ENCODE measurements around the gene TMEM108. TPM values are rescaled to one million over a fixed set of nuclear protein-coding genes. Genes with fewer than 3 reads are reported as not detected.

The TMEM108 gene
- polyA plus RNA-seq, 10 donors, result 12.1 to 28.9 (median 16.7) TPM

DNA sequence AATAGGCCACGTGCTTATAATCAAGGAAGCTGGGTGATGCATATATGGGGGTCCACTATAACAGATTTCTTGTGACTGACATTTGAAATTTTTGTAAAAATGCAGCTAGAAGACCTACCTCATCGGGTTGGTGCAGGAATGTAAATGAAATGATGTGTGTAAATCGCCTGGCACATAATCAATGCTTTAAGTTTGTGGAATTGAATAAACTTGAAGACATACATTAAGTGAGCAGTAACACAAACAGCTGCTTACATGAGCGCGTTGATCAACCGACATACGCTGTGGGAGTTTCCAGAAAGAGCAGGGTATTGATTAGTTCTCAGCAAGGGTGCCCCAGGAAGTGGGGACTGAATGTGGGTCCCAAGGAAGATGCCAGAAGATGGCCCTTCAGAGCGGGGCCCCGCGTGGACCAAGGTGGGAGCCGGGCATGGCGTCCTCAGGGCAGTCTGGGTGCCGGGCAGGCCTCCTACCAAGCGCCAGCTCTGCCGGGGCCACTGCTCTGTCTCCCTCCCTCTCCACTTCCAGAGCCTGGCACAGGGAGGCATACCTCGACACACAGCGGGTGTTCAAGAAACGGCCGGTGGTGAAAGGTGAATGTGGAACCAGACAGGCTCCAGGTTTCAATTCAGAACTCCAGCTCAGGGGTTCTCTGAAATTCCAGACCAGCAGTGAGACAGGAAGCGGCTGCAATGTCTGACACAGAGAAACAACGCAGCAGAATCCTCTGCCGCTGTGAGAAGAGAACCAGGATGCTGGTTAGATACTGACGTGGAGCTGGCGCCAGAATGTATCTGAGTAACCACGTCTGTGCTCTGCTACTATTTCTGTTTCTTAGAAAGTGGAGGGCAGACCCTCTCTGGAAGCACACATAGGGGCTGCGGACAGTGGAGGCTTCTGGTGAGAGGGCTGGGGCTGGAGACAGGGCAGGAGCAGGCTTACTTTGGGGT is 374.3 kb downstream of the TMEM108 start:
- peak in 2 of 3 donors; percentile 32 to 44 for DNase-seq

DNA sequence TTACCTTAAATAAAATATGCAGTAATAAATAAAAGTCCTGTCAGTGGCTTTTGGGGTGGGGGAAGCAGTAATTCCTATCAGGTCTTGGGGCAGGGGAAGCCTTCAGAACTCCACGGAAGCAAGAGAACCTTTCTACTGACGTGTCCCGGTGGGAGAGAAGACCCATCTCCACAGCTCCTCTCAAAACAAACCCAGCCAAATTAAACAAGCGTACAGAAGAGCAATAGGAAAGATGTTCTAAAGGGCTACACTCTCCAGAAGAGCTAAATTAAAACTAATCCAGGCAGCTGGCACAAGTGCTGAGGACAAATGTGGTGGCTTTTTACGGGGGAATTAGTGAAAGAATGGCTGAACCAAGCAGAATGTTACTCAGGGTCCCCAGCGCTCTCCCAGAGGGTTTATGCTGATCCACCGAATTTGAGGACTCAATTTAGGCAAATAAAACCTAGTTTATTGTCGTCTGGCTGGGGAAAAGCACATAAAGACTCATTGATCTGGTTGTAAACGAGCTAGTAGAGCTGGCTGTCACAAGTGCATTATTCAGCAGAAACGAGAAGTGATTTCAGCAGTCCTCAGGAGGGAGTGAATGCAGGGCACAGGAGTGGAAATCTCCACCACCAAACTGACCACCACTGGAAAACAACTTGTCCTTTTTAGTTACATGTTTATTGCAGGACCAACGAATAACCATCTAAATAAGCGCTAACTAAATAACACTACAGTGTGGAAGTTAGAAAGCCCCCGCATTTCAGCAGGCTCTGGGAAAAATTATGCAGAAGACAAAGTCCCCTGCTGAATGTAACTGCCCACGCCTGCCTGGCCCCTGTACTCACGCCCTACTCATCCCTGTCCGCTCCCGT is 375.2 kb downstream of the TMEM108 start:
- peak in 1 of 3 donors; percentile 45 for DNase-seq

DNA sequence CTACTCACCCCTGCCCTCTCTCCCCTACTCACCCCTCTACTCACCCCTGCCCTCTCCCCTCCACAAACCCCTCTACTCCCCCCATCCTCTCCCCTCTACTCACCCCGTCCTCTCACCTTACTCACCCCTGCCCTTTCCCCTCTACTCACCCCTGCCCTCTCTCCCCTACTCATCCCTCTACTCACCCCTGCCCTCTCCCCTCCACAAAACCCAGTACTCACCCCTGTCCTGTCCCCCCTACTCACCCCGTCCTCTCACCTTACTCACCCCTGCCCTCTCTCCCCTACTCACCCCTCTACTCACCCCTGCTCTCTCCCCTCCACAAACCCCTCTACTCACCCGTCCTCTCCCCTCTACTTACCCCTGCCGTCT is 375.8 kb downstream of the TMEM108 start:
- DNase-seq, result no peak

DNA sequence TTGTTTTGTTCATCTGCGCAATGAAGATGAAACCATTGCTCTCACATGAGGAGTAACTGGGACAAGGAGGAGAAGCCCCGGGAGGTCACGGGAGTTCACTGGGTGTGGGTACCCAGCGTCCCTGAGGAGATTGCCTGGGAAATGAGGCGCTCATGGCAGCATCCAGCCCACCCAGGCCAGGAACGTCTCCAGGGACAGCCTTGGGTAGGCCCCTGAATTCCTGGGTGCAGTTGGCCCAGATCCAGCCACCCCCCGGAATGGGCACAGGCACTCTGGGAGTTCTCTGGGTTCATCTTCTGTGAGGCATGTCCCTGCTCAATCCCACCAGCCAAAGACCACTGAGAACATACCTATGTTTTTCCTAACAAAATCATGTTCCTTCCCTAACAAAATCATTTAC is 380.2 kb downstream of the TMEM108 start:
- no peak for DNase-seq

DNA sequence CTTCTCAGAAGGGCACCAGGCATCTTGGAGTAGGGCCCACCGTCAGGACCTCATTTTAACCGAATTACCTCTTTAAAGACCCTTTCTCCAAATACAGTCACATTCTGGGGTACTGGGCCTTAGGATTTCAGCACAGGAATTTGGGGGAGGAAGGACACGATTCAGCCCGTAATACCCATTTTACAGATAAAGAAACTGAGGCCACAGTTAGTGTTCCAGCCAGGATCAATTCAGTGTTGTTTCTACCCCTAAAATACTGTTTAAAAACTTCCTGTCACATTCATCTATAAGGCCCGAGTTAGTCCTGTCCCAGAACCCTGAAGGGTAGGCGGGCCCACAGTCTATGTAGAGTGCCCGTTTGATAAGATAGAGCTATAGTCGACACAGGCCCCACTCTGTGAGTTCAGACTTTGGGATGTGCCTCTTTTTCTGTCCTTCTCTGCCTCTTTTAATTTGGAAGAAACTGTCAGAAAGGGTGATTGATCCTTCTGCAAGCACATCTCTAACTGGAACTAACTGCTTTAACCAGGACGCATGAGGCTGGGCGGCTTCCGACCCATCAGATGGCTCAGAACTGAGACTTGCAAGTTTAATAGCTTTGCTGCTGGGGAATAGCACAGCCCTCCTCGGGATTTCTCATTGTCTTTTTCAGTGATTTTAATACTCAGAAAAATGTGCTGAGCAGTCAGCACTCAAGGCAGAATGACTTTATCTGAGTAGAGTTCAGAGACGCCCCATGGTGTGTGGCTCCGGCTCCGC is 381.1 kb downstream of the TMEM108 start:
- DNase-seq, result no peak

DNA sequence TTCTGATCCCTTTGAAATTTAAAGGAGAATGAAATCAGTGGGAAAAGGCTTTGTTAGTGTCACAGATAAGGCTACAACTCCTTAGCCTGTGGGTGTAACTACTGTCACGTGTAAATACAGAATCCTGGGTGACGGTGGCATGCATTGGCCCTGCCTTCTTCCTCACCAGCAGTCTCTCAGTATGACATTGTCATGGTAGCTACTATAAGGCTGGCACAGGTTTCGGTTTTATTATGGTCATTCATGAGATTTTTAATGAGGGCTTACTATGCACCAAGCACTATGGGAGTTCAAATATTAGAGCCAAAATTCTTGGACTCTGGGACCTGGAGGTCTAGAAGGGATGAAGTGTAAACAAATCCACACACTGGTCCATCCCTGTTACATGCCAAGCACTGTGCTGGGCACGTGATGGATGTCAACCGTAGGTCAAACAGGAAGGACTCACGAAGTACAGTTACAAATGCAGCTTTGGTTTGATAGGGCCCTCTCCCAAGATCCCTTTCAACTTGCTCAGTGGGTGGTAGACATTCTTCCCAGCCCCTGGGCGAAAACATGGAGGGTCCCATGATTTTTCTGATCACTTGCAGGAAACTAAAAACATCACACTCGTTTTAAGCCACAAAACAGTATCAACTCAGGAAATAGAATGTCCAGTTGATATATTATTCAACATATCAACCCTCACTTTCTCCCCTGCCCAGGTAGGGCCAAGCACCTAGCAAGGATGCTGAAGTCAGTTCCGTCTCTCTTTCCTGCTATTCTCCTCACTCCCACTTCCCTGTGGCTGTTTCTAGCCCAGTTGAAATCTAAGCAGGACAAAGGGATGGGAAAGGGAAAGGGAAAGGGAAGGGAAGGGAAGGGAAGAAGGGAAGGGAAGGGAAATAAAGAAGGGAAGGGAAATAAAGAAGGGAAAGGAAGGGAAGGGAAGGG is 387.0 kb downstream of the TMEM108 start:
- DNase-seq, result no peak

DNA sequence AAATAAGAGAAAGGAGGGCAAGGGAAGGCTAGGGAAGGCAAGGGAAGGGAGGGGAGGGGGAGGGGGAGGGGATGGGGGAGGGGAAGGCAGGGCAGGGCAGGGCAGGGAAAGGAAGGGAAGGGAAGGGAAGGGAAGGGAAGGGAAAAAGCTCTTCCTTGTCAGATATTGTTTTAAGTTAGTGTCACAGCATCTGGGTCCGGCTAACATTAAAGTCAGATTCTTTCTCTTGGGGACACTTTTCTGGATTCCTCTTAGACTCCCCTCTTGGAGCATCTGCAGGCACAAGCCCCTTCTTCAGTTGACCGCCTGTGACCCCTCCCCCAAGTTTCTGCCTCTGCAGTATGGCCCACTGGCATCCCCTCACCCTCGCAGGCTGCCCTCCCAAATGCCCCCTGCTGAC is 387.7 kb downstream of the TMEM108 start:
- DNase-seq, result no peak

DNA sequence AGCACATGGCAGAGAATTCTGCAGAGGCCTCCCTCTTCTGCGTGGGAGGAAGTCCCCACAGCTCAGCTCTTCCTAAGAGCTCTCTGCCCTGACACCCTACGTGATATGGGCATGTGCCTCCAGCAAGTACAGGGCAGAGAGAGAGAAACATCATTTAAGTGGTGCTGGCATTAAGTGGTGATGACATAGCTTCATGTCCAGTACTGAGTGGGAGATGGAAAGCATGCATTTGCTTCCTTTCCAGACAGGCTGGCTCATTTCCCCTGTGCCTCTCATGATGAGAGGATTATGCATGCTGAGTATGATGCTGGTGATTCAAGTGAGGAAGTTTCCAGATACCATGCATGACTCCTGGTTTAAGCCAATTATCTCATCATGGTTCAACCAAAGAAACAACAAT is 388.5 kb downstream of the TMEM108 start:
- DNase-seq, result no peak

DNA sequence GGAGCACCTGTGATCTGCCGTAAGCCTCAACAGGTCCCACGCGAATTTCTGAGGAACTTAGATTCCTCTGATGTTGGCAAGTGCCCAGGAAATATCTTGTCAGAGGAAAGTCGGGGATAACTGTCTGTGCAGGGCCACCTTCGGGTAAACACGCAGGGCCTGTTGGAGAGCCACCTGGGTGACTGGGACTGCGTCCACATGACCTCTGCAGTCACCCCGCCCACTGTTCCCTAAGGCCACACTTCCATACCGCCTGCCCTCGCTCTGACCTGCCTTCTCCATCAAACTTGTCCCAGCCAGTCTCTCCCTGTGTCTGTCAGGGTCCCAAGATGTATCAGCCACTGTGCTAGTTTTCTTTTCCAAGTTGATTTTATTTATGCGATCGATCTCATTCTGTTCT is 390.4 kb downstream of the TMEM108 start:
- no peak for DNase-seq

DNA sequence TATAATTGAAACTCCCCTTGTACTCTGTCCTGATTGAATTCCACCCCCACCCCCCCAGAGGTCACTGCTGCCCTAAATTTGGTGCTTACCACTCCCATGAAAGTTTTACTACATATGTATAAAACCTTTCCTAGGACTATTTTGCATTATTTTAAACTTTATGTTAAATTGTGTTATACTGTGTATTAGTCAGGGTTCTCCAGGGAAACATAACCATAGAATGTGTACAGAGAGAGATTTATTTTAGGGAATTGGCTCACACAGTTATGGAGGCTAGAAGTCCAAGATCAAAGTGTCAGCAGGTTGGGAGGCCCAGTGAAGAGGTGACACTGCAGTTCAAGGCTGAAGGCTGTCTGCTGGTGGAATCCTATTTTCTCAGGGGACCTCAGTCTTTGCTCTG is 390.9 kb downstream of the TMEM108 start:
- DNase-seq, result no peak

DNA sequence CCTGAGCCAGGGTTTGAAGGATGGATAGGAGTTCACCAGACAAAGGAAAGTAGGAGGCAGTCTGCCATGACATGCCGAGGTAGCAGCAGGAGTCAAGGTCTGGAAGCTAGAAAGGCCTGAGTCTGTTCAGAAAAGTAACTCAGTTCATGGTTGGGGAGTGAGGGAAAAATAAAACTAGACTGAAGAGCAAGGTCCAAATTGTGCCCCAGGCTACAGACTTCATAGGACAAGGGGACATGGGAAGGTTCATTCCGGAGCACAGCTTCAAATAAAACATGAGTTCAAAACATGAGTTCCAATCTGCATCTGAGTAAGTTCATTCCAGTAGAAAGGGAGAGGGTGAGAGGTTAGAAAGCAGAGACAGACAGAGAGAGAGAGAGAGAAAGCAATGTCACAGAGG is 401.4 kb downstream of the TMEM108 start:
- no peak for DNase-seq

DNA sequence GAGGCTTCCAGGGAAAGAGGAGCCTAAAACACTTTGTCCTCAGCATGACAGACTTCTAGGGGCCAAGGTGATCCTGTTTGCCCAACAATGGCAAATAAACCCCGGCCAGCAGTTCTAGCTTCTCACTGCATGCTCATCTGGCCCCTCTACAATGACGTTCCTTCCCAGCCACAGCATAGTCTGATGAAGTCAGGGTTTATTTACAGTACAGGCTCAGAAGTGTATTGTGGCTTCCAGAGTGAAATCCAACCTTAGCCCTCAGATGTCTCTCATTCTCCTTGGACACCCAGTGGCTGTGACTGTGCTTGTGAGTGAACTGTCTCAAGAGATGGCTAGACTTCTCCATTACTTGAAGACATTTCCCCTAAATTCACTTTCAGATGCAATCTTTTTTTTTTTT is 402.5 kb downstream of the TMEM108 start:
- DNase-seq, result peak in 1 of 3 donors; percentile 33

DNA sequence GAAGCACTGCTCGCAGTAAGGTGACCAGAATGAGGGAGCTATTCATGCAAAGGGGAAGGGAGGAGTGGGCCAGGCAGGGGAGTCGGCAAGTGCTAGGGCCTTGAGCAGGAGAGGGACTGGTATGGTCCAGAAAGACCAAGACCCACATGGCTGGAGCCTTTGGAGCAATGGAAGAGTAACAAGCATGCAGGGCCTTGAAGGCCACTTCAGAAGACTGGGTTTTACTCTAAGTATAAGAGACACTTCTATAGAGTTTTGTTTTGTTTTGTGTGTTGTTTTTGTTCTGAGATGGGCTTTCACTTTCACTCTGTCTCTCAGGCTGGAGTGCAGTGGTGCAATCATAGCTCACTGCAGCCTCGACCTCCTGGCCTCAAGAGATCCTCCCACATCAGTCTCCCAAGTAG is 403.7 kb downstream of the TMEM108 start:
- no peak for DNase-seq

DNA sequence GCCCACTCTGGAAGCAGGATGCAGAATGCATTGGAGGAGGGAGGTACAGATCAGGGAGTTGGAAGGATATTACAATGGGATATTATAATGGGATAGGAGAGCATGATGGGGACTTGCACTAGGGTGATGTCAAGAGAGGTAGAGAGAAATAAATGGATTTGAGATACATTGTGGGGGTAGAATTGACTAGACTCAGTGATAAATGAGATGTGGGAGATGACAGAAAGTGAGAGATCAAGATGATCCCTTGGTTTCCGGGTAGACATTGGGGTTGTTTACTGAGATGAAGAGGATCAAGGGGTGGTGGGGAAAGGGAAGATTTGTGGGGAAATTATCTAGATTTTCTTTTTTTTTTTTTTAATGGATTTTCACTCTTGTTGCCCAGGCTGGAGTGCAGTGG is 404.3 kb downstream of the TMEM108 start:
- DNase-seq, result no peak

DNA sequence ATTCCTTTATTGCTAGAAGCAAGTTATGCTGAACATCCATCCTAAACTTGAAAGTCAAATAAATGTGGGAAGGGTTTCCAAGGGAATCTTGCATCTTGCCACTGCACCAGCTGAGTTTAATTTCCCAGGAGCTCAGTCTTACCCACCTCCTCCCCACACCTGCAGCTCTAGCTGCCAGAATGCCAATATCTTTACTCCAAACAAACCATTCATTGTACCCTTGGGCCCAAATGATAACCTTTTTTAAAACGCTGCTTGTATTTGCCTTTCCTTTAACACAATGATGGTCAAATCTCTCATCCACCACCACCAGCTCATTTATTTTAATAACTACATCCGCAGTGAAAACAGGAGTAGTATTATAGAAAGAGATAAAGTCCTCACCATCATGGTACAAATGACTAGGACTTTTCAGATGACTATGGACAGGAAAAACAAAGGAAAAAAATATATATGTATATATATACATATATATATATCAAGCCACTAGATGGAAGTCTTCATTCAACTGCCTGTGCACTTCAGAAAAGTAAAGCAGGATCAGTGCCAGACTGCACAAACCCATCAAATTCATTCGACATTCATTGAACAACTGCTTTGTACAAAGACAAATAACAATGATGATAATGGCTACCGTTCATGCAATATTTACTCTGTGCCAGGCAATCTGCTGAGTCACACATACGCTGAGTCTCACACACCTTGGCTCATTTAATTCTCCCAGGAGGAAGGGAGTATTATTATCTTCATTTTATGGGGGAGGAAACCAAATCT is 405.6 kb downstream of the TMEM108 start:
- DNase-seq, result peak in 1 of 3 donors; percentile 59

DNA sequence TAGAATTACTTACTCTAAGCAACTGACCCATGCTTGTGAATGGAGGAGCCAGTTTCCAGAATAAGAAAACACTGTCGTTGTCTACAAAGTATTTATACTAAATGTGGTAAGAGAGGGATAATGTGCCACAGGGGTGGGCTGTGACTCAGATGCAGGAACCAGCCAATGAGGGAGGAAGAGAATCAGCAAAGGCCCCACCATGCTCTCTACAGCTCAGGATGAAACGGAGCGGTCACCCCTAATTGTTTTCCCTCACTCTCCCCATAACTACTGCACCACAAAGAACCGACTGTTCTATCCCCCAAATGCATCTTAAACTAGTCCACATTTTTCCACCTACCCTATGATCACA is 406.2 kb downstream of the TMEM108 start:
- no peak for DNase-seq

DNA sequence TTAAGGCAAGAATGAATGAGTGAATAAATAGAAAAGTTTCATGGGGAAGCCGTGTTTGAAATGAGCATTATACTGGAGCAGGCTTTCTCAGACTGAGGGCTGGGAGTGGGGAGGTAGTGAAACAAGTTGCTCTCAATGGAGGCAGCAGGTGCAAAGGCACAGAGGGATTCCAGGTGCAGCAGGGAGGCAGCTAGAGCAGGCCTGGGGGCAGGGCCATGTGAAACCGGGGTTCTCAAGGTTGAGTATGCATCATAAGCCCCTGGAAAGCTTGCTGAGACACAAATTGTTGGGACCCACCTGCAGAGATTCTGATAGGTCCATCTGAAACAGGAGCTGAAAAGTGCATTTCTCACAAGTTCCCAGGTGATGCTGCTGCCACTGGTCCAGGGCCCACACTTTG is 406.9 kb downstream of the TMEM108 start:
- no peak for DNase-seq

Data from muscle of back (tissue), 11 donors.